Calu3 (cell line): ENCODE measurements around the gene SPINK2. TPM values are rescaled to one million over a fixed set of nuclear protein-coding genes. Genes with fewer than 3 reads are reported as not detected.

Experiments used
- Bru-seq: library from RNA; stranded (reverse); fragments of 400-500 nt; gene quantifications from one replicate; lab custom pipeline; 2021; lab: Mats Ljungman, UMichigan
- BruChase-seq, 2 experiments: library from RNA; stranded (reverse); fragments of 400-500 nt; gene quantifications; one replicate each; lab custom pipeline; 2021; lab: Mats Ljungman, UMichigan
- BruUV-seq: library from RNA; stranded (reverse); fragments of 400-500 nt; replicated peaks from 2 replicates; lab custom pipeline; 2021; lab: Mats Ljungman, UMichigan
- CTCF ChIA-PET: fragments of 300-600 bp; sonication (Branson Sonifier 250); formaldehyde crosslinking; loops from one replicate; lab custom pipeline; 2022; ENCODE audit warnings: antibody characterized with exemption; lab: Charles Lee
- DNase-seq: peaks from one replicate; pipeline ENCODE4 v3.0.0; 2022
- H3K27ac Mint-ChIP-seq: one replicate; pipeline ENCODE4 v1.8.0; 2022; ENCODE audit warnings: mixed read lengths; ENCODE audit not compliant: unreplicated experiment
- H3K27me3 Mint-ChIP-seq: one replicate; pipeline ENCODE4 v1.8.0; 2022; ENCODE audit warnings: mixed read lengths; ENCODE audit not compliant: unreplicated experiment
- H3K36me3 Mint-ChIP-seq: one replicate; pipeline ENCODE4 v1.8.0; 2022; ENCODE audit warnings: mild to moderate bottlenecking, moderate library complexity, mixed read lengths; ENCODE audit not compliant: insufficient read depth, unreplicated experiment
- H3K4me1 Mint-ChIP-seq: one replicate; pipeline ENCODE4 v1.8.0; 2022; ENCODE audit warnings: mild to moderate bottlenecking, low read depth, mixed read lengths; ENCODE audit not compliant: unreplicated experiment
- H3K4me3 Mint-ChIP-seq: one replicate; pipeline ENCODE4 v1.8.0; 2022; ENCODE audit warnings: mild to moderate bottlenecking, low read depth, moderate library complexity, mixed read lengths; ENCODE audit not compliant: unreplicated experiment
- H3K9me3 Mint-ChIP-seq: one replicate; pipeline ENCODE4 v1.8.0; 2022; ENCODE audit warnings: low read depth, mixed read lengths; ENCODE audit not compliant: unreplicated experiment
- CTCF ChIP-seq: fragments of 200-600 bp; IDR thresholded peaks from one replicate; pipeline ENCODE4 v1.8.0; 2022; ENCODE audit warnings: antibody characterized with exemption; ENCODE audit not compliant: unreplicated experiment
- intact Hi-C: fragments of 100-400 bp; cut with micrococcal nuclease; formaldehyde crosslinking; loops from one replicate; pipeline ENCODE4 v1.10.0; 2022; ENCODE audit not compliant: unreplicated experiment
- long read RNA-seq: library from polyadenylated mRNA; stranded (forward); transcript quantifications from one replicate; pipeline ENCODE4 v2.0.0, GENCODE V29; 2022
- total RNA-seq: library from RNA; stranded (reverse); gene quantifications from 2 replicates; pipeline ENCODE4 v1.2.3, GENCODE V29; 2022

The SPINK2 gene
- not detected in 2 replicates for total RNA-seq
- Bru-seq, nascent RNA = percentile 7 among the genes with signal in this experiment
- not detected for BruChase-seq, experiment 1, labeled RNA remaining after a 6-hour chase
- BruChase-seq, experiment 2, labeled RNA remaining after a 2-hour chase = not detected
- long read RNA-seq = 0 reads

GRCh38 chr4:56821381-56822243 lies at the start of gene SPINK2:
Gene SPINK2 (minus strand): TSS chr4:56821701. CDS start chr4:56821662, 39 bp downstream.
- H3K9me3 Mint-ChIP-seq = no peaks in the 10 kb centered on the region
- TF ChIP-seq CTCF = no peak
- peaks cover 7% of the 10 kb centered on the region for H3K36me3 Mint-ChIP-seq
- intact Hi-C loops = no loop called here
- peaks cover 11% of the 10 kb centered on the region for H3K27me3 Mint-ChIP-seq
- CTCF ChIA-PET = no interaction called here
- peak; percentile 66 for DNase-seq
- no peak within 1 kb of the TSS for H3K27ac Mint-ChIP-seq
- BruUV-seq = no TSS peak
- H3K4me1 Mint-ChIP-seq = no peaks in the 10 kb centered on the region
- peak within 1 kb of the TSS; percentile 71 for H3K4me3 Mint-ChIP-seq

- DNase-seq = no peak
- intact Hi-C loops = no loop called here
- Mint-ChIP-seq H3K27ac (no peak overlapping the region), H3K4me3 (no peak overlapping the region), H3K4me1 (no peaks in the 10 kb centered on the region), H3K9me3 (no peaks in the 10 kb centered on the region), H3K27me3 (no peaks in the 10 kb centered on the region), H3K36me3 (no peaks in the 10 kb centered on the region)
- no TSS peak for BruUV-seq
- TF ChIP-seq CTCF = no peak
- CTCF ChIA-PET = interaction anchor here (0.6 kb wide), 1 partner anchor 327 kb away, joined by 5 read pairs; no protein-coding TSS in a partner anchor
Measured at GRCh38 chr4:56870946-56871345, 49.4 kb upstream of the SPINK2 start.

- no peaks in the 10 kb centered on the region for H3K27me3 Mint-ChIP-seq
- intact Hi-C loops = no loop called here
- TF ChIP-seq CTCF = no peak
- no peak overlapping the region for H3K4me3 Mint-ChIP-seq
- no TSS peak for BruUV-seq
- no peaks in the 10 kb centered on the region for H3K9me3 Mint-ChIP-seq
- no peaks in the 10 kb centered on the region for H3K4me1 Mint-ChIP-seq
- no peak overlapping the region for H3K27ac Mint-ChIP-seq
- no peaks in the 10 kb centered on the region for H3K36me3 Mint-ChIP-seq
- CTCF ChIA-PET = no interaction called here
- DNase-seq = no peak
Measured at GRCh38 chr4:56863441-56864139, 42.1 kb upstream of the SPINK2 start.

- CTCF ChIA-PET = interaction anchor here (0.7 to 1.2 kb wide), 2 partner anchors 20 to 316 kb away, joined by 4 to 6 read pairs; no protein-coding TSS in a partner anchor
- no peak for TF ChIP-seq CTCF
- DNase-seq = no peak
- no peaks in the 10 kb centered on the region for H3K9me3 Mint-ChIP-seq
- no peak overlapping the region for H3K27ac Mint-ChIP-seq
- H3K36me3 Mint-ChIP-seq = no peaks in the 10 kb centered on the region
- H3K4me1 Mint-ChIP-seq = no peaks in the 10 kb centered on the region
- no peaks in the 10 kb centered on the region for H3K27me3 Mint-ChIP-seq
- intact Hi-C loops = no loop called here
- no TSS peak for BruUV-seq
- H3K4me3 Mint-ChIP-seq = no peak overlapping the region
Measured at GRCh38 chr4:56861360-56861759, 39.9 kb upstream of the SPINK2 start.
